WERI-Rb-1 (cell line): ENCODE results near the gene WSB1.
"Not testable (repeated sequence)": the region's sequence is repeated elsewhere in the genome, so short reads cannot be mapped to it uniquely, and the experiment has no call there.

Experiments used
- DNase-seq: peaks from one replicate; pipeline ENCODE4 v3.0.0-alpha.2; 2020
- H3K27ac ChIP-seq: fragments of 250-450 bp; sonication (Bioruptor Pico); 2 replicates; pipeline ENCODE4 v1.5.1; 2020; ENCODE audit warnings: mild to moderate bottlenecking, moderate library complexity
- H3K27me3 ChIP-seq: fragments of 250-450 bp; sonication (Bioruptor Pico); 2 replicates; pipeline ENCODE4 v1.5.1; 2021; ENCODE audit warnings: mild to moderate bottlenecking, low read depth, moderate library complexity; ENCODE audit not compliant: insufficient read depth, severe bottlenecking
- H3K36me3 ChIP-seq: fragments of 250-450 bp; sonication (Bioruptor Pico); 2 replicates; pipeline ENCODE4 v1.5.1; 2020; ENCODE audit warnings: mild to moderate bottlenecking, moderate library complexity
- H3K4me3 ChIP-seq: 2 replicates; pipeline ENCODE4 v1.5.1; 2011; ENCODE audit warnings: low read depth, mild to moderate bottlenecking, control low read depth, low read length
- H3K9me3 ChIP-seq: fragments of 250-450 bp; sonication (Bioruptor Pico); 2 replicates; pipeline ENCODE4 v1.5.1; 2021; ENCODE audit warnings: mild to moderate bottlenecking, moderate library complexity; ENCODE audit not compliant: severe bottlenecking
- TF ChIP-seq, protein P1 (sequence below): IDR thresholded peaks from 2 replicates; pipeline ENCODE4 v1.5.1; 2011; ENCODE audit warnings: low read depth, mild to moderate bottlenecking, control low read depth, inconsistent platforms, low read length

WSB1 gene

DNA sequence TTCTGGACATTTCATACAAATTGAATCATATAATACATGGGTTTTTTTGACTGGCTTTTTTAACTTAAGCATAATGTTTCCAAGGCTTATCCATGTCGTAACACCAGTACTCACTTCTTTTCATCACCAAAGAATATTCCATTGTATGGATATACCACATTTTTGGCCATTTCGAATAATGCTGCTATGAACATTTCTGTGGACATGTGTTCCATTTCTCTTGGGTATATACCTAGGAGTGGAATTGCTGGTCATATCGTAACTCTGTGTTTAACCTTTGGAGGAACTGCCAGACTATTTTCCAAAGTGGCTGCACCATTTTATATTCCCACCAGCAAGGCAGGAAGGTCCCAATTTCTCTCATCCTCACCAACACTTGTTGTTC, 46.0 kb upstream of the WSB1 start:
- Histone ChIP-seq H3K4me3 (no peak overlapping the region), H3K27ac (no peak overlapping the region), H3K27me3 (no peaks in the 10 kb centered on the region), H3K36me3 (no peaks in the 10 kb centered on the region), H3K9me3 (no peaks in the 10 kb centered on the region)
- no peak for DNase-seq
- TF ChIP-seq, protein P1, sequence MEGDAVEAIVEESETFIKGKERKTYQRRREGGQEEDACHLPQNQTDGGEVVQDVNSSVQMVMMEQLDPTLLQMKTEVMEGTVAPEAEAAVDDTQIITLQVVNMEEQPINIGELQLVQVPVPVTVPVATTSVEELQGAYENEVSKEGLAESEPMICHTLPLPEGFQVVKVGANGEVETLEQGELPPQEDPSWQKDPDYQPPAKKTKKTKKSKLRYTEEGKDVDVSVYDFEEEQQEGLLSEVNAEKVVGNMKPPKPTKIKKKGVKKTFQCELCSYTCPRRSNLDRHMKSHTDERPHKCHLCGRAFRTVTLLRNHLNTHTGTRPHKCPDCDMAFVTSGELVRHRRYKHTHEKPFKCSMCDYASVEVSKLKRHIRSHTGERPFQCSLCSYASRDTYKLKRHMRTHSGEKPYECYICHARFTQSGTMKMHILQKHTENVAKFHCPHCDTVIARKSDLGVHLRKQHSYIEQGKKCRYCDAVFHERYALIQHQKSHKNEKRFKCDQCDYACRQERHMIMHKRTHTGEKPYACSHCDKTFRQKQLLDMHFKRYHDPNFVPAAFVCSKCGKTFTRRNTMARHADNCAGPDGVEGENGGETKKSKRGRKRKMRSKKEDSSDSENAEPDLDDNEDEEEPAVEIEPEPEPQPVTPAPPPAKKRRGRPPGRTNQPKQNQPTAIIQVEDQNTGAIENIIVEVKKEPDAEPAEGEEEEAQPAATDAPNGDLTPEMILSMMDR: no peak

DNA sequence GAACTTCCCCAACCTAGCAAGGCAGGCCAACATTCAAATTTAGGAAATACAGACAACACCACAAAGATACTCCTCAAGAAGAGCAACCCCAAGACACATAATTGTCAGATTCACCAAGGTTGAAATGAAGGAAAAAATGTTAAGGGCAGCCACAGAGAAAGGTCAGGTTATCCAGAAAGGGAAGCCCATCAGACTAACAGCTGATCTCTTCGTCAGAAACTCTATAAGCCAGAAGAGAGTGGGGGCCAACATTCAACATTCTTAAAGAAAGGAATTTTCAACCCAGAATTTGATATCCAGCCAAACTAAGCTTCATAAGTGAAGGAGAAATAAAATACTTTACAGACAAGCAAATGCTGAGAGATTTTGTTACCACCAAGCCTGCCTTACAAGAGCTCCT, 43.1 kb upstream of the WSB1 start:
- H3K4me3 ChIP-seq, H3K27ac ChIP-seq, H3K27me3 ChIP-seq, DNase-seq, H3K9me3 ChIP-seq, H3K36me3 ChIP-seq: not testable (repeated sequence)

DNA sequence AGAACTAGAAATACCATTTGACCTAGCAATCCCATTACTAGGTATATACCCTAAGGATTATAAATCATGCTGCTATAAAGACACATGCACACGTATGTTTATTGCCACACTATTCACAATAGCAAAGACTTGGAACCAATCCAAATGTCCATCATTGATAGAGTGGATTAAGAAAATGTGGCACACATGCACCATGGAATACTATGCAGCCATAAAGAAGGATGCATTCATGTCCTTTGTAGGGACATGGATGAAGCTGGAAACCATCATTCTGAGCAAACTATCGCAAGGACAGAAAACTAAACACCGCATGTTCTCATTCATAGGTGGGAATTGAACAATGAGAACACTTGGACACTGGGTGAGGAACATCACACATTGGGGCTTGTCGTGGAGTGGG, 39.1 kb upstream of the WSB1 start:
- not testable (repeated sequence) for H3K4me3 ChIP-seq, H3K36me3 ChIP-seq

DNA sequence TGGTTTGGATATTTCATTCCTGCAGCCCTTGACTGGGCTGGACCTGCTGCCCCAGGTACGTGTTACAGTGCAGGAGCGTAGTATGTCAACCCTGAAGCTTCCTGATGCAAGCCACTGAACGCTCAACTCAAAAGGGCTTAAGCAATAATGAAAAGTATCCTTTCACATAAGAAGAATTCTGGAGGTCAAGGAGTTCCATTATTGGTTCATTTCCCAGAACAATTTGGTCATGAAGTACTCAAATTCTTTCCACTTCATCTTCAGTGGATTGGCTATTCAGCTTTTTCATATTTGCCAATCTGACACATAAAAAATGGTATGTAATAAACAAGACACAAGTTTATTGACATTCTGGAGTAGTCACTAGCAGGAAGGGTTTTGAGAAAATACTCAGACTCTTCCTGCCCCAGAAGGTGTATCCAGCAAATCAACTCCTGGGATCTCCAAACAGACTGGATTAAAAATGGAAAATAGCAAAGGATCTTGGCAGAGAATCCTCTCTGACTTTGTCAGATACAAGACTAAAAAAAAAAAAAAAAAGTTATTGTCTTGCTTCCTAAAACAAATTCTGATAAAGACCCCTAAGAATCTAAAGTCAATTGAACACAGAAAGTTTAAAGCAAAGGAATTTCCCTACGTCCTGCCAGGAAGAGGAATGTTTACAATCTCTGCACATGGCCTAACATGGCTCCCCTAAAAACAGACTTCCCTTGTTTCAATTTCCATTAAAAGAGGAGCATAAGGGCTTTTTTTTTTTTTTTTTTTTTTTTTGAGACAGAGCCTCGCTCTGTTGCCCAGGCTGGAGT, 37.5 kb upstream of the WSB1 start:
- Histone ChIP-seq H3K27me3 (no peaks in the 10 kb centered on the region), H3K36me3 (no peaks in the 10 kb centered on the region), H3K9me3 (no peaks in the 10 kb centered on the region), H3K4me3 (no peak overlapping the region), H3K27ac (no peak overlapping the region)
- TF ChIP-seq, protein P1: no peak
- no peak for DNase-seq

More for the DNA sequence above, 39.1 kb upstream of the WSB1 start:
- H3K27ac ChIP-seq, DNase-seq, H3K27me3 ChIP-seq, H3K9me3 ChIP-seq: not testable (repeated sequence)

DNA sequence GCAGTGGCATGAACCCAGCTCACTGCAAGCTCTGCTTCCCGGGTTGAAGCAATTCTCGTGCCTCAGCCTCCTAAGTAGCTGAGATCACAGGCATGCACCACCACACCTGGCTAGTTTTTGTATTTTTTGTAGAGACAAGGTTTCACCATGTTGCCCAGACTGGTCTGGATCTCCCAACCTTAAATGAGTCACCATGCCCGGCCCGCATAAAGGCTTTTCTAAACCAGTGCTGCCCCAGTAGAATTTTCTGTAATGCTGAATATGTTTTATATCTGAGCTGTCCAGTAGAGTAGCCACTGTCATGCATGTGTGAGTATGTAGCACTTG, 36.9 kb upstream of the WSB1 start:
- no peak for DNase-seq

DNA sequence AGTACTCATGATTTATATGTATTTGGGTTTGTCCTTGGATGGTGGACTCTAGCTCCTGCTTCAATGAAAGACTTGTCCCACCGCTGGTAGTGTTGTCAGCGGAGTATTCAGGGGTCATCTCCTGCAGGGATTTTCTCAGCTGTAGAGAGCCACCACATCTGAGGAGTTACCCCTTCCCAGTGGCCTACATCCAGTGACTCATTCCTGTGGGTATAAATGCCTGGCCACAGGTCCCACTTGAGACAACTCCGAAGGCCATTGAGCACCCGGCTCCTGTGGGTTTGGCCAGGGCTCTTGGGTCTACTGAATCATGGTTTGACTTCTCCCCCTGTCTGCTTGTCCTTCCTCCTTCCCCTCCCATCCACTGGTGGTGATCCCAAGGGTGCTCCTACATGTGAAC, 34.6 kb upstream of the WSB1 start:
- DNase-seq: no peak
- Histone ChIP-seq H3K36me3 (no peaks in the 10 kb centered on the region), H3K9me3 (no peaks in the 10 kb centered on the region), H3K4me3 (no peak overlapping the region), H3K27ac (no peak overlapping the region), H3K27me3 (no peaks in the 10 kb centered on the region)
- TF ChIP-seq, protein P1: no peak

More for the DNA sequence above, 36.9 kb upstream of the WSB1 start:
- H3K27ac ChIP-seq: no peak overlapping the region
- no peaks in the 10 kb centered on the region for H3K9me3 ChIP-seq
- H3K36me3 ChIP-seq: no peaks in the 10 kb centered on the region
- TF ChIP-seq, protein P1: no peak
- H3K27me3 ChIP-seq: no peaks in the 10 kb centered on the region
- H3K4me3 ChIP-seq: no peak overlapping the region

DNA sequence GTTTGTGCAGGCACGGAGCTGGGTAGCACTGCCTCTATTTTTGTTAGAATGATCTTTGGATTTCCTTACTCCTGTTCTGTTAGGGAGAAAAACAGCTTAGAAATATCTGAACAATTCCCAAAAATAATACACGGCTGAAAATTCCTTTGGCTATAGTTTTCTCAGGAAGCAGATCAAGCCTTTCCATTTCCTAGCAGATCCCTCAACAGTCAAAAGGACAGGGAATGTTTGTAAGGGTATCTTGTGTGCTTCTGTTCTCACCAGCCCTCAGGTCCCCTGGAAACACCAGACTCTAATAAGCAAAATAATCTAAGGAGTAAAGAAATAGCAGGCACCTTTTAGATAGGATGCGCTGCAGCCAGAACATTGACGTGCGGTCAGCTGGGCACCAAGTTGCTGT, 30.5 kb upstream of the WSB1 start:
- H3K27ac ChIP-seq: no peak overlapping the region
- H3K27me3 ChIP-seq: no peaks in the 10 kb centered on the region
- no peak overlapping the region for H3K4me3 ChIP-seq
- H3K36me3 ChIP-seq: no peaks in the 10 kb centered on the region
- DNase-seq: no peak
- TF ChIP-seq, protein P1: no peak
- no peaks in the 10 kb centered on the region for H3K9me3 ChIP-seq
